ENCODE measurements around the gene CDH4. TPM values are rescaled to one million over a fixed set of nuclear protein-coding genes. Genes with fewer than 3 reads are reported as not detected.

CDH4 gene
- total and polyA plus RNA-seq, 11 donors: 0.04 to 0.54 (median 0.08) TPM; not detected in 1

DNA sequence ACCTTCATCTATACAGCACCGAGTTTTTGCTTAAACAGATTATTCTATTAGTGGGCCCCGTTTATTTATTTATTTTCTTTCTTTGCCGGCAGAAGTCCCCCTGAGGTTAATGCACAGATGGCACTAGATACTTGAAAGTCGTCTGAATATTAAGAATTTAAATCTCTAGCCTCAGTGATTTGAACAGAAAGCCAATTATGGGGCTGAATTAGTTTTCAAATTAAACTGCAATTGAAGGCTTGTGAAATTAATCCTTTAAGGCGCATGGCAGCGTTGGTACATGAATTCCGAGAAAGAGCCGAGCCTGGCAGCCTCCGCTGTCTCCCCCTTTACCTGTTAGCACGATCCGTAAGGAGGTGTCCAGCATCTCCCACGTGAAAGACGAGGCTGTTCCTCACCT is 610.8 kb downstream of the CDH4 start:
- Histone ChIP-seq H3K4me3 (no peak overlapping the region), H3K9me3 (no peaks in the 10 kb centered on the region), H3K27me3 (peaks cover 0 to 9% (median 0%) of the 10 kb centered on the region in 9 donors), H3K27ac (no peak overlapping the region), H3K36me3 (no peaks in the 10 kb centered on the region), H3K4me1 (no peaks in the 10 kb centered on the region)
- no peak for TF ChIP-seq POLR2A (IDR thresholded peaks at IDR 0.05)
- TF ChIP-seq, protein P1, sequence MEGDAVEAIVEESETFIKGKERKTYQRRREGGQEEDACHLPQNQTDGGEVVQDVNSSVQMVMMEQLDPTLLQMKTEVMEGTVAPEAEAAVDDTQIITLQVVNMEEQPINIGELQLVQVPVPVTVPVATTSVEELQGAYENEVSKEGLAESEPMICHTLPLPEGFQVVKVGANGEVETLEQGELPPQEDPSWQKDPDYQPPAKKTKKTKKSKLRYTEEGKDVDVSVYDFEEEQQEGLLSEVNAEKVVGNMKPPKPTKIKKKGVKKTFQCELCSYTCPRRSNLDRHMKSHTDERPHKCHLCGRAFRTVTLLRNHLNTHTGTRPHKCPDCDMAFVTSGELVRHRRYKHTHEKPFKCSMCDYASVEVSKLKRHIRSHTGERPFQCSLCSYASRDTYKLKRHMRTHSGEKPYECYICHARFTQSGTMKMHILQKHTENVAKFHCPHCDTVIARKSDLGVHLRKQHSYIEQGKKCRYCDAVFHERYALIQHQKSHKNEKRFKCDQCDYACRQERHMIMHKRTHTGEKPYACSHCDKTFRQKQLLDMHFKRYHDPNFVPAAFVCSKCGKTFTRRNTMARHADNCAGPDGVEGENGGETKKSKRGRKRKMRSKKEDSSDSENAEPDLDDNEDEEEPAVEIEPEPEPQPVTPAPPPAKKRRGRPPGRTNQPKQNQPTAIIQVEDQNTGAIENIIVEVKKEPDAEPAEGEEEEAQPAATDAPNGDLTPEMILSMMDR (IDR thresholded peaks at IDR 0.05): no peak
- WGBS, 4 donors: 78 to 82% (median 80%) methylated on average over 13 of the region's 13 CpGs
- ATAC-seq (no peak), DNase-seq (no peak)
- intact Hi-C loops (cut with DNase I): no loop called here

DNA sequence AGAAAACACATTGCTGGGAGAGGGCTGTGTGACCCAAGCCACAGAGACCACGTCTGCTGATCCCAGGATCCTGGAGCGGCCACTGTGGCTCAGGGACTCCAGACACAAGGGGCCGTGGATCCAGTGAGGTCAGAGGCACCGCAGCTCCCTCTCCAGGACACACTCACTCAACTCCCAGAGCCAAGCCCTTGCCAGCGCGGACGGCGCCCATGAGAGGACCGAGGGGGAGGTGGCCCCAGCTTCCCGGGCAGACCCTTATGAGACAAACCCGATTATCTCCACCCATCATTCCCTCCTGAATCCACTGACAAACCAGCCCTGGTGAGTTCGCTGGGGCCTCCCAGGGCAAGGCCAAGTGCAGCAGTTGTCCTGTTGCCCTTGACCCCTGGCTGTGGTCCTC is 612.4 kb downstream of the CDH4 start:
- Histone ChIP-seq H3K9me3 (no peaks in the 10 kb centered on the region), H3K4me1 (no peaks in the 10 kb centered on the region), H3K27ac (no peak overlapping the region), H3K27me3 (peaks cover 0 to 13% (median 0%) of the 10 kb centered on the region in 9 donors), H3K4me3 (no peak overlapping the region), H3K36me3 (no peaks in the 10 kb centered on the region)
- 83 to 91% (median 84%) methylated on average over 7 to 12 of the region's 12 CpGs for WGBS, 4 donors
- ATAC-seq: no peak
- no peak for DNase-seq
- intact Hi-C loops (cut with DNase I): no loop called here
- no peak for TF ChIP-seq POLR2A (IDR thresholded peaks at IDR 0.05)
- TF ChIP-seq, protein P1 (IDR thresholded peaks at IDR 0.05): no peak

DNA sequence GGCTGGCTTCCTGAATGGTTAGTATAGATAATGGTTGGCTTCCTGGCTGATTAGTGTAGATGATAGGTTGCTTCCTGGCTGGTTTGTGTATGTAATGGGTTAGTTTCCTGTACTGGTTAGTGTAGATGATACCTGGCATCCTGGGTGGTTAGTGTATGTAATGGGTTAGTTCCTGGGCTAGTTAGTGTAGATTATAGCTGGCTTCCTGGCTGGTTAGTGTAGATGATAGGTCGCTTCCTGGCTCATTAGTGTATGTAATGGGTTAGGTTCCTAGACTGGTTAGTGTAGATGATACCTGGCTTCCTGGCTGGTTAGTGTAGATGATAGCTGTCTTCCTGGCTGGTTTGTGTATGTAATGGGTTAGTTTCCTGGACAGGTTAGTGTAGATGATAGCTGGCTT is 613.3 kb downstream of the CDH4 start:
- H3K4me1 ChIP-seq: no peaks in the 10 kb centered on the region
- no peak for ATAC-seq
- H3K4me3 ChIP-seq: no peak overlapping the region
- H3K9me3 ChIP-seq: no peaks in the 10 kb centered on the region
- intact Hi-C loops (cut with DNase I): no loop called here
- DNase-seq: no peak
- peaks cover 0 to 13% (median 0%) of the 10 kb centered on the region in 9 donors for H3K27me3 ChIP-seq
- WGBS, 4 donors: 81 to 100% (median 91%) methylated on average over 1 of the region's 1 CpG
- H3K36me3 ChIP-seq: no peaks in the 10 kb centered on the region
- TF ChIP-seq POLR2A (IDR thresholded peaks at IDR 0.05): no peak
- TF ChIP-seq, protein P1 (IDR thresholded peaks at IDR 0.05): no peak
- H3K27ac ChIP-seq: no peak overlapping the region

DNA sequence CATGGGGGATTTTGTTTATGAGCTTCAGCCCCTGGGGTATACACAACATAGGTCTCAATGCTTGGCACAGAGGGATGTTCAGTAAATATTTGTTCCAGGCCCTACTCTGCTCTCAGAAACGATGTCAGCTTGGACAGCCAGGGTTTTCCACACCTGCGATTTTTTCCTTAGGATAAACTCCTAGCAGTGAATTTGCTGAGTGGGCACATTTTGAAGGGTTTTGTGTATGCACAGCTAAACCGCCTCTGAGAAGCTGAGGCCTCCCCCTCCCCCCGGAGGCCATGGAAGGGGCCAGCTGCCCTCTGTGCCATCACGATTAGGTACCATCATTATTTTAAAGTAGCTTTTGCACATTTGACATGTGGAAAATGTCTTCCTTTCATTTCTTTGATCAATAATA is 614.1 kb downstream of the CDH4 start:
- no peak for ATAC-seq
- no peak for TF ChIP-seq POLR2A (IDR thresholded peaks at IDR 0.05)
- TF ChIP-seq, protein P1 (IDR thresholded peaks at IDR 0.05): no peak
- intact Hi-C loops (cut with DNase I): no loop called here
- H3K27ac ChIP-seq: no peak overlapping the region
- H3K4me1 ChIP-seq: no peaks in the 10 kb centered on the region
- no peak for DNase-seq
- H3K27me3 ChIP-seq: peaks cover 0 to 9% (median 0%) of the 10 kb centered on the region in 9 donors
- no peak overlapping the region for H3K4me3 ChIP-seq
- H3K36me3 ChIP-seq: no peaks in the 10 kb centered on the region
- 75 to 84% (median 82%) methylated on average over 5 of the region's 5 CpGs for WGBS, 4 donors
- H3K9me3 ChIP-seq: peaks cover 0 to 2% (median 0%) of the 10 kb centered on the region in 12 donors
